ENCODE results near the gene NUDCD2.

Gene NUDCD2

DNA sequence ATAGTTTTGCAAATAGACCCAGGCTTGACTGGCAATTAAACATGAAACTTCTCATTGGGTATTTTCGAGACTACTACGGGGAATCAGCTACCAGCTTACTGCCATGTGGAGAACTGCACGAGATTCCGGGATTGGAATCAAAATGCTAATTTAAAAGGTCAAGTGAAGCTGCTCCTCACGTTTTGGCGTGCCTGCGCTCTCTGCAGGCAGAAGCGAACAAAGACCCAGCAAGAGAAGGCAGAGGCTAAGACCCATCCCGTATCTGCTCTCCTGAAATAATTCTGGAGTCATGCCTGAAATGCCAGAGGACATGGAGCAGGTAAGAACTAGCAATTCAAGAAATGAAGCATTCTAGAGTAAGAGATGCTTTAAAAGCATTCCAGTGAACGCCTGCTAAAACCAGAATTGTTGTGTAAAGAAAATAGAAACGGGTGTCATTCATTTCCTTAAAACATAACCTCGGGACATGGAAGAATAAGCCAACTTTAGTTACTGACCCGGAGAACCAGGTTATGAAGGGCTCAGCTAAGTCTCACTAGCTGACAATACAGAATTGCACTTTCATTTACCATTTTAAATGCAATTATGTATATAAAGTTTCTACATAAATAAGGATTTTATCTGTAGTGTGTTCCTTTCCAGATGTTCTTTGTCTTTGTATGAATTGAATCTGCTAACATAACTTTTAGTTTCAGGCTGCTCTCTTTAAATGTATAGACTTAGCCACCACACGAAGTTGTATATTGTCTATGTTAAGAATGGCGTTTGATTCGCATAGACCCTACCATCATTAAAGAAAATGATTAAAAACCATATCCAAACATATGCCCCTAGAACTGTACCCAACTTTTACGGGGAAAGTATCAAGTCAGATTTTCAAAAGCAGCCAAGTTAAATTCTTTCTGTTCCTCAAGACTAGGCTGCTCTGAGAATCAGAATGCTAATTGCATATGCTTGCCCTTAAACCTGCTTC lies 43.5 kb upstream of the NUDCD2 start:
- no peaks in the 10 kb centered on the region for H3K9me3 ChIP-seq
- H3K4me2 ChIP-seq = peak overlapping the region; percentile 87
- H3K9ac ChIP-seq = peak overlapping the region; percentile 92
- H3K27me3 ChIP-seq = no peaks in the 10 kb centered on the region
- peak overlapping the region; percentile 72 for H3K4me3 ChIP-seq
- TF ChIP-seq Cebpa-rat (IDR thresholded peaks at IDR 0.05) = no peak
- peaks cover 4% of the 10 kb centered on the region; the same call in 1 of the 2 replicates for H3K36me3 ChIP-seq
- peaks cover 30% of the 10 kb centered on the region for H3K4me1 ChIP-seq
- peaks cover 28% of the 10 kb centered on the region for H4K20me1 ChIP-seq
- peak overlapping the region; percentile 90 for H3K27ac ChIP-seq

DNA sequence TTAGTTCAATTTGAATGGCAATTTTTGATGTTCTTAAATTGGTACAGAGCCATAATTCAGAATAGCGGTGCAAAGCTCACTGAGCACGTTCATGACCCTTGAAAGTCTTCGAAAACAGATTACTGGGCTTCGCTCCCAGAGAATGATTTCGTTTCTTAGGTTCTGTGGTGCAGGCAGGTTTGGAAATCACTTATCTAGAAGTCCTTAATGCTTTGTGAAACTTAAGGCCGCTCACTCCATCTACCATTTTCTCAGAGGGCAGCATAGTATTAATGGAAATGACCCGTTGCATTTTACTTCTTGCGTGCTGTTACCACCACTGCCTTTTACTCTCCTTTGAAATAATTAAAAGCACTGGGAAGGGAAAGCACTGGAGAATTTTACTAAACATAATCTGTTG lies 42.6 kb upstream of the NUDCD2 start:
- Histone ChIP-seq H3K27me3 (no peaks in the 10 kb centered on the region), H3K4me1 (peaks cover 21% of the 10 kb centered on the region), H3K27ac (peak overlapping the region; percentile 90), H3K9ac (peak overlapping the region; percentile 92), H3K36me3 (no peaks in the 10 kb centered on the region), H3K9me3 (no peaks in the 10 kb centered on the region), H4K20me1 (peaks cover 19% of the 10 kb centered on the region), H3K4me3 (peak overlapping the region; percentile 72), H3K4me2 (peak overlapping the region; percentile 87)
- TF ChIP-seq Cebpa-rat (IDR thresholded peaks at IDR 0.05) = no peak

- no peak overlapping the region for H3K4me2 ChIP-seq
- H3K4me1 ChIP-seq = peaks cover 10% of the 10 kb centered on the region
- no peak overlapping the region for H3K27ac ChIP-seq
- TF ChIP-seq Cebpa-rat (IDR thresholded peaks at IDR 0.05) = no peak
- no peaks in the 10 kb centered on the region for H4K20me1 ChIP-seq
- peaks cover 8% of the 10 kb centered on the region; the same call in 1 of the 2 replicates for H3K9me3 ChIP-seq
- no peak overlapping the region for H3K4me3 ChIP-seq
- H3K27me3 ChIP-seq = no peaks in the 10 kb centered on the region
- H3K36me3 ChIP-seq = 0 out of 2 replicates have a peak, but pooled peaks cover 3% of the 10 kb centered on the region
- H3K9ac ChIP-seq = no peak overlapping the region
These were observed 39.0 kb upstream of the NUDCD2 start for GRCh38 chr5:163498886-163499285.

DNA sequence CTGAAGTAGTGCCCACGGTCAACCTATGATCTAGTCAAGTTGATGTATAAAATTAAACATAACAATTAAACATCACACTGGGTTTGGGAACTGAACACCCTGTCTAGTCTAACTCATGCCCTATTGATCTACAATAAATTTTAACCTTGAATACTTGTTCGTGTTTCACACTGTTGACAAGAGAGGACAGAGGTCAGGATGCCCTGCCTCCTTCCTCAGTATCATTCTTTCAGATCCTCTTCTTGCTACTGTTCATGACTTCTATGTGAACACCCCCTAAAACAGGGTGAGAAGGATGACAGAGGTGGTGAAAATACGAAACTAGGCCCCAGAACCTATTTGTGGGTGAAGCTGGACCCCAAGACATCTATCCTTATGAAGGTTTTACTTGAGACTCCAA lies 37.4 kb upstream of the NUDCD2 start:
- Histone ChIP-seq H4K20me1 (no peaks in the 10 kb centered on the region), H3K27me3 (no peaks in the 10 kb centered on the region), H3K4me2 (no peak overlapping the region), H3K4me1 (peaks cover 3% of the 10 kb centered on the region), H3K9ac (no peak overlapping the region), H3K9me3 (peaks cover 8% of the 10 kb centered on the region; the same call in 1 of the 2 replicates), H3K4me3 (no peak overlapping the region), H3K36me3 (peaks cover 18% of the 10 kb centered on the region), H3K27ac (no peak overlapping the region)
- no peak for TF ChIP-seq Cebpa-rat (IDR thresholded peaks at IDR 0.05)

DNA sequence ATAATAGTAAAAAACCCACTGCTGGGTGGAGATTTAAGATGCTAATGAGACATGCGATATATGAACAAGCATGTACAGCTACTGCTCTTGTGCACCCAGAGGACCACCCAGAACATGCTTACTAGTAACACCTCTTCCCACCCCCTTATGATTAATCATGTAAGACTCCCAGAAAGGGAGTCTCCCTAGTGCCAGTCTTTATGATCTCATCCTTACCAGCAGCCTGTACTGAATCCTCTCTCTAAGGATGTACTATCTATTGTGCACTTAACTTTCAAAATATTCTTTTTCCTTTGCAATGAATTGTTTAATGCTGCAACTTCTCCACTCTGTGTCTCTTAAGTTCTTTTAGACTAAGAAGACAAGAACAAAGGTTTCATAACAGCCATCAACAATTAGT lies 36.4 kb upstream of the NUDCD2 start:
- Histone ChIP-seq H3K4me1 (no peaks in the 10 kb centered on the region), H3K27me3 (no peaks in the 10 kb centered on the region), H3K27ac (no peak overlapping the region), H3K9ac (no peak overlapping the region), H3K4me2 (no peak overlapping the region), H3K9me3 (peaks cover 8% of the 10 kb centered on the region; the same call in 1 of the 2 replicates), H4K20me1 (no peaks in the 10 kb centered on the region), H3K36me3 (peaks cover 27% of the 10 kb centered on the region), H3K4me3 (no peak overlapping the region)
- TF ChIP-seq Cebpa-rat (IDR thresholded peaks at IDR 0.05) = no peak

- H3K4me3 ChIP-seq = no peak overlapping the region
- no peaks in the 10 kb centered on the region for H3K9me3 ChIP-seq
- no peak overlapping the region for H3K4me2 ChIP-seq
- H3K27me3 ChIP-seq = no peaks in the 10 kb centered on the region
- peaks cover 80% of the 10 kb centered on the region for H3K36me3 ChIP-seq
- H3K9ac ChIP-seq = no peak overlapping the region
- no peak for TF ChIP-seq Cebpa-rat (IDR thresholded peaks at IDR 0.05)
- no peaks in the 10 kb centered on the region for H4K20me1 ChIP-seq
- H3K4me1 ChIP-seq = no peaks in the 10 kb centered on the region
- no peak overlapping the region for H3K27ac ChIP-seq
These were observed 29.8 kb upstream of the NUDCD2 start for GRCh38 chr5:163489745-163490075.

DNA sequence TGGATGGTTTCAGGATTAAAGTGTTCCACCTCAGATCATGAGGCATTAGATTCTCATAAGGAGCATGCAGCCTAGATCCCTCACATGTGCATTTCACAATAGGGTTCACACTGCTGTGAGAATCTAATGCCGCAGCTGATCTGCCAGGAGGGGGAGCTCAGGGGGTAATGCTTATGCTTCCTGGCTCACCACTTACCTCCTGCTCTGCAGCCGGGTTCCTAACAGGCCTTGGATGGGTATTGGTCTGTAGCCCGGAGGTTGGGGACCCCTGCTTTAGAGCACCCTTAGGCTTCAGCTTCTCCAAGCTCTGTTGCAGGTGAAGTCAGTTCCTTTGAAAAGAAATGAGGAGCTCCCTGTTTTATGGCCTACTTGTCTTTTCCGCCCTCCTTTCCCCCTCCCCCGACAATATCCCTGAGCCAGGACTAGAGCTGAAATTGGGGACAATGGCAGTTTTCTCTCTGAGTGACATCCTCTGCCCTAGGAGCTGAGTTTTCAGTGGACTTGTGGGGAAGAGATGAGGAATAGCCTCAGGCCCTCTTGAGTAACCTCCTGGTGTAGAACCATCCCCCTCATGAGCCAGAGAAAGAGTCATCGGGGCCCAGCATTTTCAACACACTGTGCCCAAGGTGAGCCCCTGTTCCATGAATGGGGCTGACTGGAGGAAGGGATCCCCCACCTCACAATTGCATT lies 29.3 kb upstream of the NUDCD2 start:
- H3K4me3 ChIP-seq = no peak overlapping the region
- no peaks in the 10 kb centered on the region for H4K20me1 ChIP-seq
- H3K4me2 ChIP-seq = no peak overlapping the region
- no peak overlapping the region for H3K9ac ChIP-seq
- no peak overlapping the region for H3K27ac ChIP-seq
- H3K36me3 ChIP-seq = peaks cover 84% of the 10 kb centered on the region
- no peaks in the 10 kb centered on the region for H3K27me3 ChIP-seq
- no peaks in the 10 kb centered on the region for H3K4me1 ChIP-seq
- no peak for TF ChIP-seq Cebpa-rat (IDR thresholded peaks at IDR 0.05)
- H3K9me3 ChIP-seq = no peaks in the 10 kb centered on the region

DNA sequence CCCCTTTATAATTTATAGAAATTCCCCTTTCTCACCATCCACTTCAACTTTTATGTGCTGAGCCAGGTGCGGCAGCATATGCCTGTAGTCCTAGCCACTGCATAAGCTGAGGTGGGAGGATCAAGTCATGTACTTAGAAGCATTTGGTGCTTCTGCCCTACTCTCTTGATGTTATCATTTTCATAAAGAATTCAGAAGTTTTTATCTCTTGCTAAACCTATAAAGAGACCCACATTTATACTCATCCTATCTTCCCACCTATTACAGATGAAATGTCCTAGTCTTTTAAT lies 19.0 kb upstream of the NUDCD2 start:
- H3K4me2 ChIP-seq = no peak overlapping the region
- H3K27me3 ChIP-seq = no peaks in the 10 kb centered on the region
- H3K4me1 ChIP-seq = no peaks in the 10 kb centered on the region
- H3K9ac ChIP-seq = no peak overlapping the region
- no peak overlapping the region for H3K27ac ChIP-seq
- no peak overlapping the region for H3K4me3 ChIP-seq
- no peaks in the 10 kb centered on the region for H4K20me1 ChIP-seq
- TF ChIP-seq Cebpa-rat (IDR thresholded peaks at IDR 0.05) = no peak
- peaks cover 73% of the 10 kb centered on the region for H3K36me3 ChIP-seq
- no peaks in the 10 kb centered on the region for H3K9me3 ChIP-seq

DNA sequence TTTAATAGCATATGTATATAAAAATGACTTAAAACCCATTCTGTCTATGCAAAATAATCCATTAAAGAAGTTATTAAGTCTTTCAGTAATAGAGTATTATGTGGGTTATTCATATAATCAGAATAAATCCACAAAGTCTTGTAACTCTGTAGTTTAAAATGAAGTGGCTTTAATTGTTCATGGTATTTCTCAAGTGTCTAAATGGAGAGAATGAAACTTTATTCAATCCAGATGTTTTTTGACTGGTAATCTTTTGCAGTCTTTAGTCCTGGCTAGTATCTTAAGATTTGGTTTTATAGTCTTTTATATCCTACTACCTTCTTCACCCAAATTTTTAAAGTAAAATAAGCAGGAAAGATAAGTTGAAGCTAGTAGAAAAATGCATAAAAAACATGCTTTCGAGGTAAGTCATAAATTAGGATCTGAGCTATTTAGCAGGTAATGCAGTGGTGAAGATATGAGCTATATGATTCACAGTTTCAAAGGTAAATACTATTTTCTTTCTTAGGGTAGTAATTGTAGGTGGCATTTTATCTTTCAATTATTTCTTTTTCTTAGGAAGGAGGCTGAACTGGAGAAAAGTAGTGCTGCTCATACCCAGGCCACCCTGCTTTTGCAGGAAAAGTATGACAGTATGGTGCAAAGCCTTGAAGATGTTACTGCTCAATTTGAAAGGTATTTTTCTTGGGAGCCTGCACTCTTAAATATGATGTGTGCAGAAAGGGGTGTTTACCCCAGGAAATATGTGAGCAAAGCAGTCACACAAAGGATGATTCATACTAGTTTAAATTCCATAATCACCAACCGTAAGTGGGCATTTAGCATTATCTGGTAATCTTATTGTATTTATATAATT lies 18.5 kb upstream of the NUDCD2 start:
- Histone ChIP-seq H3K4me2 (no peak overlapping the region), H3K36me3 (peaks cover 74% of the 10 kb centered on the region)

More for the DNA sequence above, 18.5 kb upstream of the NUDCD2 start:
- Histone ChIP-seq H3K9me3 (no peaks in the 10 kb centered on the region), H3K4me1 (no peaks in the 10 kb centered on the region), H4K20me1 (no peaks in the 10 kb centered on the region), H3K9ac (no peak overlapping the region), H3K27ac (no peak overlapping the region), H3K4me3 (no peak overlapping the region), H3K27me3 (no peaks in the 10 kb centered on the region)
- TF ChIP-seq Cebpa-rat (IDR thresholded peaks at IDR 0.05) = no peak
